ENCODE results near the gene APOA5. TPM values are rescaled to one million over a fixed set of nuclear protein-coding genes. Genes with fewer than 3 reads are reported as not detected.

Gene APOA5
- total and polyA plus RNA-seq, 2 of the 13 experiments (the other 11 are each of a cell fraction or from before 2014, with no cell fraction given): 44.0 to 49.1 TPM

- TF ChIP-seq ATF2 (CRISPR knock-in tag; IDR thresholded peaks at IDR 0.05) (no peak), ATF6 (CRISPR knock-in tag; conservative IDR thresholded peaks at IDR 0.05) (no peak), FOXC1 (CRISPR knock-in tag; IDR thresholded peaks at IDR 0.05; ENCODE audit: borderline replicate concordance) (0 out of 2 replicates have a peak, but pooled peaks have one; percentile 10), ZNF512B (CRISPR knock-in tag; IDR thresholded peaks at IDR 0.05; ENCODE audit: borderline replicate concordance) (0 out of 2 replicates have a peak, but pooled peaks have one; percentile 45), ZNF441 (CRISPR knock-in tag; IDR thresholded peaks at IDR 0.05; ENCODE audit: borderline replicate concordance) (no peak), ZNF564 (CRISPR knock-in tag; IDR thresholded peaks at IDR 0.05) (no peak), ZNF468 (CRISPR knock-in tag; IDR thresholded peaks at IDR 0.05) (no peak), ZNF674 (CRISPR knock-in tag; IDR thresholded peaks at IDR 0.05; ENCODE audit: low read depth) (peak; percentile 66; the same call in 1 of the 2 replicates), PLSCR1 (CRISPR knock-in tag; IDR thresholded peaks at IDR 0.05; ENCODE audit: borderline replicate concordance) (no peak), ZNF3 (CRISPR knock-in tag; IDR thresholded peaks at IDR 0.05) (no peak), SRSF1 (optimal IDR thresholded peaks at IDR 0.05; ENCODE audit: low read depth, low read length) (peak; percentile 36), ZNF558 (CRISPR knock-in tag; IDR thresholded peaks at IDR 0.05; ENCODE audit: borderline replicate concordance) (0 out of 2 replicates have a peak, but pooled peaks have one; percentile 14), YEATS4 (CRISPR knock-in tag; IDR thresholded peaks at IDR 0.05; ENCODE audit: borderline replicate concordance) (no peak), HNRNPL (IDR thresholded peaks at IDR 0.05; ENCODE audit: low read depth, low read length) (peak; percentile 74), ZNF567 (CRISPR knock-in tag; IDR thresholded peaks at IDR 0.05; ENCODE audit: borderline replicate concordance) (no peak), REST (IDR thresholded peaks at IDR 0.05; ENCODE audit: borderline replicate concordance in 1 of 2, low read depth in 1 of 2, low read length in 2 of 2) (no peak), ZMYM3 (CRISPR knock-in tag; IDR thresholded peaks at IDR 0.05) (0 out of 2 replicates have a peak, but pooled peaks have one; percentile 34)
These were observed 38.7 kb upstream of the APOA5 start (continued) for GRCh38 chr11:116830184-116830912.

Measured in HepG2 (cell line).